Measurements from ENCODE around the gene ZFYVE1.
"Not testable (repeated sequence)": the region's sequence is repeated elsewhere in the genome, so short reads cannot be mapped to it uniquely, and the experiment has no call there.

GRCh38 chr14:73015552-73015951, 11.4 kb downstream of the ZFYVE1 start:
- TF ChIP-seq EZH2 (IDR thresholded peaks at IDR 0.05; ENCODE audit: insufficient read depth, poor library complexity, severe bottlenecking); EZH2phosphoT487 (IDR thresholded peaks at IDR 0.05; ENCODE audit: insufficient read depth, low read depth): not testable (repeated sequence)
